Muscle layer of colon (tissue), 2 donors: Measurements from ENCODE around the gene PAQR3.

ENCODE experiments used
- H3K27ac ChIP-seq: one replicate; pipeline ENCODE4 v1.7.0; 2013; ENCODE audit warnings: low read depth, mild to moderate bottlenecking, low read length, moderate library complexity
- H3K27me3 ChIP-seq, 2 donors: one replicate each; pipeline ENCODE4 v1.7.0; 2013; ENCODE audit warnings: low read length in 2 of 2, mild to moderate bottlenecking in 2 of 2; ENCODE audit not compliant: insufficient read depth in 2 of 2, control insufficient read depth in 1 of 2
- H3K36me3 ChIP-seq: one replicate; pipeline ENCODE4 v1.7.0; 2013; ENCODE audit warnings: mild to moderate bottlenecking, low read length; ENCODE audit not compliant: insufficient read depth
- H3K4me1 ChIP-seq: one replicate; pipeline ENCODE4 v1.7.0; 2013; ENCODE audit warnings: mild to moderate bottlenecking, low read length; ENCODE audit not compliant: insufficient read depth
- H3K4me3 ChIP-seq, 2 donors: one replicate each; pipeline ENCODE4 v1.7.0; 2013; ENCODE audit warnings: low read length in 2 of 2, low read depth in 1 of 2, mild to moderate bottlenecking in 1 of 2, moderate library complexity in 1 of 2
- H3K9ac ChIP-seq: one replicate; pipeline ENCODE4 v1.7.0; 2013; ENCODE audit warnings: low read length
- H3K9me3 ChIP-seq: one replicate; pipeline ENCODE4 v1.7.0; 2013; ENCODE audit warnings: mild to moderate bottlenecking, low read length
- donor health status: abdominal sarcoma.
- donor health status: Adenocarcinoma of cecum.

Gene PAQR3

GRCh38 chr4:78951862-78952472 lies 12.7 kb upstream of the PAQR3 start:
- H3K27ac ChIP-seq, result no peak overlapping the region
- no peaks in the 10 kb centered on the region for H3K4me1 ChIP-seq
- no peaks in the 10 kb centered on the region for H3K9me3 ChIP-seq

GRCh38 chr4:78949735-78950134 lies 10.5 kb upstream of the PAQR3 start:
- Histone ChIP-seq H3K27me3 (no peaks in the 10 kb centered on the region), H3K9me3 (no peaks in the 10 kb centered on the region), H3K4me1 (no peaks in the 10 kb centered on the region), H3K36me3 (no peaks in the 10 kb centered on the region), H3K9ac (no peak overlapping the region), H3K27ac (no peak overlapping the region), H3K4me3 (no peak overlapping the region)

More at GRCh38 chr4:78951862-78952472, 12.7 kb upstream of the PAQR3 start:
- Histone ChIP-seq H3K9ac (no peak overlapping the region), H3K27me3 (no peaks in the 10 kb centered on the region), H3K36me3 (no peaks in the 10 kb centered on the region), H3K4me3 (no peak overlapping the region)

- Histone ChIP-seq H3K4me3 (no peak overlapping the region), H3K27me3 (no peaks in the 10 kb centered on the region), H3K9me3 (no peaks in the 10 kb centered on the region), H3K36me3 (no peaks in the 10 kb centered on the region), H3K27ac (no peak overlapping the region), H3K4me1 (no peaks in the 10 kb centered on the region), H3K9ac (no peak overlapping the region)
Observed at GRCh38 chr4:78945651-78946179, 6.5 kb upstream of the PAQR3 start.

GRCh38 chr4:78944381-78944780 lies 5.1 kb upstream of the PAQR3 start:
- Histone ChIP-seq H3K36me3 (no peaks in the 10 kb centered on the region), H3K9me3 (no peaks in the 10 kb centered on the region), H3K9ac (no peak overlapping the region), H3K4me3 (no peak overlapping the region), H3K4me1 (no peaks in the 10 kb centered on the region), H3K27me3 (no peaks in the 10 kb centered on the region), H3K27ac (no peak overlapping the region)

GRCh38 chr4:78940752-78941151 lies 1.5 kb upstream of the PAQR3 start:
- Histone ChIP-seq H3K27ac (no peak overlapping the region), H3K27me3 (no peaks in the 10 kb centered on the region), H3K36me3 (no peaks in the 10 kb centered on the region), H3K4me1 (peaks cover 13% of the 10 kb centered on the region), H3K9ac (no peak overlapping the region), H3K9me3 (no peaks in the 10 kb centered on the region), H3K4me3 (no peak overlapping the region)

GRCh38 chr4:78939667-78940008 lies 400 bp upstream of the PAQR3 start:
- H3K36me3 ChIP-seq, result no peaks in the 10 kb centered on the region
- H3K4me1 ChIP-seq, result peaks cover 13% of the 10 kb centered on the region
- H3K9me3 ChIP-seq, result no peaks in the 10 kb centered on the region
- H3K27ac ChIP-seq, result peak overlapping the region; percentile 45
- H3K27me3 ChIP-seq, result no peaks in the 10 kb centered on the region
- H3K4me3 ChIP-seq, result peak overlapping the region; percentile 33 to 82
- peak overlapping the region; percentile 81 for H3K9ac ChIP-seq

GRCh38 chr4:78938474-78938867 lies 767 bp downstream of the PAQR3 start:
- peak overlapping the region; percentile 54 for H3K27ac ChIP-seq
- H3K9me3 ChIP-seq, result no peaks in the 10 kb centered on the region
- no peaks in the 10 kb centered on the region for H3K27me3 ChIP-seq
- peak overlapping the region; percentile 59 for H3K9ac ChIP-seq
- H3K4me3 ChIP-seq, result peak overlapping the region; percentile 82 to 85
- H3K4me1 ChIP-seq, result peaks cover 13% of the 10 kb centered on the region
- H3K36me3 ChIP-seq, result no peaks in the 10 kb centered on the region

GRCh38 chr4:78937837-78938236 lies 1.4 kb downstream of the PAQR3 start:
- H3K27me3 ChIP-seq, result no peaks in the 10 kb centered on the region

GRCh38 chr4:78936989-78937388 lies 2.2 kb downstream of the PAQR3 start:
- H3K9me3 ChIP-seq, result no peaks in the 10 kb centered on the region
- no peaks in the 10 kb centered on the region for H3K27me3 ChIP-seq
- peaks cover 13% of the 10 kb centered on the region for H3K4me1 ChIP-seq
- no peak overlapping the region for H3K27ac ChIP-seq
- H3K9ac ChIP-seq, result no peak overlapping the region
- H3K4me3 ChIP-seq, result no peak overlapping the region
- H3K36me3 ChIP-seq, result no peaks in the 10 kb centered on the region

More at GRCh38 chr4:78937837-78938236, 1.4 kb downstream of the PAQR3 start:
- Histone ChIP-seq H3K4me3 (peak overlapping the region in 1 of 2 donors; percentile 5), H3K9ac (no peak overlapping the region), H3K36me3 (no peaks in the 10 kb centered on the region), H3K27ac (no peak overlapping the region), H3K4me1 (peaks cover 13% of the 10 kb centered on the region), H3K9me3 (no peaks in the 10 kb centered on the region)

GRCh38 chr4:78930016-78930629 lies 9.1 kb downstream of the PAQR3 start:
- no peak overlapping the region for H3K27ac ChIP-seq
- peaks cover 4% of the 10 kb centered on the region for H3K36me3 ChIP-seq
- H3K4me1 ChIP-seq, result no peaks in the 10 kb centered on the region
- no peak overlapping the region for H3K9ac ChIP-seq
- H3K27me3 ChIP-seq, result no peaks in the 10 kb centered on the region
- H3K9me3 ChIP-seq, result no peaks in the 10 kb centered on the region
- no peak overlapping the region for H3K4me3 ChIP-seq

- Histone ChIP-seq H3K9ac (no peak overlapping the region), H3K36me3 (peaks cover 4% of the 10 kb centered on the region)
Observed at GRCh38 chr4:78928835-78929234, 10.4 kb downstream of the PAQR3 start.

GRCh38 chr4:78926826-78927225 lies 12.4 kb downstream of the PAQR3 start:
- Histone ChIP-seq H3K9me3 (no peaks in the 10 kb centered on the region), H3K4me1 (no peaks in the 10 kb centered on the region), H3K27me3 (no peaks in the 10 kb centered on the region), H3K27ac (no peak overlapping the region), H3K36me3 (peaks cover 4% of the 10 kb centered on the region), H3K9ac (no peak overlapping the region), H3K4me3 (no peak overlapping the region)

More at GRCh38 chr4:78928835-78929234, 10.4 kb downstream of the PAQR3 start:
- no peaks in the 10 kb centered on the region for H3K9me3 ChIP-seq
- H3K4me3 ChIP-seq, result no peak overlapping the region
- no peak overlapping the region for H3K27ac ChIP-seq
- no peaks in the 10 kb centered on the region for H3K27me3 ChIP-seq
- H3K4me1 ChIP-seq, result no peaks in the 10 kb centered on the region
